ENCODE measurements around the gene EIF3A.

DNA sequence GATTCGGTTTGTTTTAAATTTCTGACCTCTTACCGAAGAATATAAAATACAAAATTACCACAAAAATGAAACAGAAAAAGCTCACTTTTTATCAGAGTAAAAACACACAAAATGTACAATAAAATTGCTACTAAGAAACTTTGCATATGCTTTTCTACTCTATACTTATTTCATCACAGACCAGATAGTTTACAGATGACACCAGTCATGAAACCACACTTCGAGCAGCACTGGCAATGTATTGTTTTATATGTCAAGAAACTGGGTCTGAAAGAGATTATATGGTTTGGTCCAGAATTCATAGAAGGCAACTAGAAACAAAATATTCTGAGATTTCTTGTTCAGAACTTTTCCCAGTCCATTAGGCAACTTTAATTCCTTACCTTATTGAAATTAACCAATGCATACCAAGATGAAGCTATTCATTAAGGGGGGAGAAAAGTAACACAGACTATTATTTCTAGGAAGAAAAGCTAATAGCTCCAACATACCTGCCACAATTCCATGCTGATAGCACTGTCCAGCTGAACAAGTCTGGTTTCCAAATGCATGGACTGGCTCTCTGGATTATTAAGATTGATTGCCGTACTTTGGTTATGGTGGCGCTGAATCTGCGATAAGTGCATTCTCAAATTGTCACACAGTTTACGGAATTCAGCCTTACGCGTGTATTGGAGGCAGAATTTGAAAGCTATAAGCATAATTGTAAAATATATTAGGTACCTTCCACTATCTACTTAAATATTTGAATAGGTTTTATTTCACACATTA lies 10.0 kb downstream of the EIF3A start:
- TF ChIP-seq CTCF (IDR thresholded peaks at IDR 0.05) (no peak), POLR2A (IDR thresholded peaks at IDR 0.05) (no peak)
